SH-SY5Y (cell line): ENCODE data around the gene MYRIP.

Source experiments
- GATA2 ChIP-seq: IDR thresholded peaks from 2 replicates; pipeline ENCODE4 v1.6.1; 2011; ENCODE audit warnings: mild to moderate bottlenecking, low read depth, low read length
- GATA3 ChIP-seq: IDR thresholded peaks from 2 replicates; pipeline ENCODE4 v1.6.1; 2011; ENCODE audit warnings: low read depth, mild to moderate bottlenecking, low read length, moderate library complexity

GRCh38 chr3:39960515-39961191, 151.2 kb downstream of the MYRIP start:
- no peak for TF ChIP-seq GATA2
- TF ChIP-seq GATA3 = no peak
